ENCODE data around the gene SULF2.

Gene SULF2

DNA sequence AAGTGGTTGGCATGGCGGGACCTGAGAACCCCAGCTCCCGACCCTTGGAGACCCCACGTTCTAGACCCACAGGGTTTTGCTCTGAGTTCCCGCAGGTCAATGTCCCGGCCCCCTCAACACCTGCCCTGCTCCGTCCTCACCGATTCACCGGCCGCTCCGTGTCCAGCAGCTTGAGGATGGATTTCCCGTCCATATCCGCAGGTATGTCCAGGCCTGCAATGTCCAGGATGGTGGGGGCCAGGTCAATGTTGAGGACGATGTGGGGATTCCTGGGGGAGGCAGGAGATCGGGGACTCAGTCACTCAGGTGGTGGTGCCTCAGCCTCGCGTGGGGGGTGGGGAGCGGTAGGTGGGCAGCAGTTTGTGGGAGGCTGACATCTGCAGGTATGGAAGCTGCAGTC, 106.7 kb downstream of the SULF2 start:
- ATAC-seq (no peak), DNase-seq (no peak)
- H3K36me3 Mint-ChIP-seq (ENCODE audit: low read depth), result no peaks in the 10 kb centered on the region
- no peaks in the 10 kb centered on the region for H3K9me3 Mint-ChIP-seq
- H3K27ac Mint-ChIP-seq, result no peak overlapping the region
- no peaks in the 10 kb centered on the region for H3K27me3 Mint-ChIP-seq
- H3K4me1 Mint-ChIP-seq, result no peaks in the 10 kb centered on the region
- no peak overlapping the region for H3K4me3 Mint-ChIP-seq

DNA sequence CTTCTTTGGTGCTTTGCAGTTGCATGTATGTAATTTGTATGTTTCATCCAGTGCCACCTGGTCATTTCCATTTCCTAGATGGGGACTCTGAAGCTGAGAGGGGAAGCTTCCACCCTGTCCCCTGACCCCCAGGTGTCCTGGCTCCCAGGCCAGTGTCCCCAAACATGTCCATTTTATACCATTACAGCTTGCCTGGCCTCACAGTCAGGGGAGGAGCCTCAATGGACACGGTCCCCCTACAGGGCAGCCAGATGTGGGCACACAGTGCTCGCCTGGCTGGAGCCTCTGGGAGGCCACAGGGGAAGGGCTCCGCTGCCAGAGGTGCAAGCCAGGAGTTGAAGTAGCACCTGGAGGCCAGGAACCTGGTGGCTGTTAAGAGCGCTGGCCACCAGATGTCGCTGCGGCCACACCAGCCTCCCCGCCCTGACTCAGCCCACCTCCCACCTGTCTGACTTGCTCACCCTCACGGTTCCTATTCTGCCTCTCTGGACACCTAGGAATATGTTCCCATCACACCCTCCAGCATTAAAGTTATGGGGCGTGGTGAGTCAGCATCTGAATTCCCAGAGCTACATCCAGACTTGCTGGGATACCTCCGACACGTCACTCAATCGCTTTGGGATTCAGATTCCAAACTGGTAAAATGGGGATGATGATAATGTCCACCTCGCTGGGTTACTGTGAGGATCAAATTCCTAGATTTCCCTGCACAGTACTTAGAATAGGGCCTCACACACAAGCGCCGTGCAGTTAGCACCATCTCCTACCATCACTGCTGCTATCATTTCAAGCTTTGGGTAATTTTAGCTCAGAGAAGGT, 107.4 kb downstream of the SULF2 start:
- no peaks in the 10 kb centered on the region for H3K36me3 Mint-ChIP-seq (ENCODE audit: low read depth)
- no peaks in the 10 kb centered on the region for H3K9me3 Mint-ChIP-seq
- no peaks in the 10 kb centered on the region for H3K4me1 Mint-ChIP-seq
- DNase-seq (peak; percentile 69), ATAC-seq (peak; percentile 69)
- H3K4me3 Mint-ChIP-seq, result no peak overlapping the region
- no peak overlapping the region for H3K27ac Mint-ChIP-seq
- H3K27me3 Mint-ChIP-seq, result no peaks in the 10 kb centered on the region

- no peaks in the 10 kb centered on the region for H3K4me1 Mint-ChIP-seq
- no peaks in the 10 kb centered on the region for H3K9me3 Mint-ChIP-seq
- H3K27me3 Mint-ChIP-seq, result no peaks in the 10 kb centered on the region
- no peak for DNase-seq
- H3K36me3 Mint-ChIP-seq (ENCODE audit: low read depth), result no peaks in the 10 kb centered on the region
- no peak overlapping the region for H3K4me3 Mint-ChIP-seq
- ATAC-seq, result no peak
- H3K27ac Mint-ChIP-seq, result no peak overlapping the region
These were observed 108.2 kb downstream of the SULF2 start for GRCh38 chr20:47676912-47677634.

- Mint-ChIP-seq H3K9me3 (no peaks in the 10 kb centered on the region), H3K36me3 (ENCODE audit: low read depth) (no peaks in the 10 kb centered on the region), H3K4me3 (no peak overlapping the region), H3K27ac (no peak overlapping the region), H3K27me3 (no peaks in the 10 kb centered on the region), H3K4me1 (no peaks in the 10 kb centered on the region)
- DNase-seq (no peak), ATAC-seq (no peak)
These were observed 109.0 kb downstream of the SULF2 start for GRCh38 chr20:47676219-47676721.

DNA sequence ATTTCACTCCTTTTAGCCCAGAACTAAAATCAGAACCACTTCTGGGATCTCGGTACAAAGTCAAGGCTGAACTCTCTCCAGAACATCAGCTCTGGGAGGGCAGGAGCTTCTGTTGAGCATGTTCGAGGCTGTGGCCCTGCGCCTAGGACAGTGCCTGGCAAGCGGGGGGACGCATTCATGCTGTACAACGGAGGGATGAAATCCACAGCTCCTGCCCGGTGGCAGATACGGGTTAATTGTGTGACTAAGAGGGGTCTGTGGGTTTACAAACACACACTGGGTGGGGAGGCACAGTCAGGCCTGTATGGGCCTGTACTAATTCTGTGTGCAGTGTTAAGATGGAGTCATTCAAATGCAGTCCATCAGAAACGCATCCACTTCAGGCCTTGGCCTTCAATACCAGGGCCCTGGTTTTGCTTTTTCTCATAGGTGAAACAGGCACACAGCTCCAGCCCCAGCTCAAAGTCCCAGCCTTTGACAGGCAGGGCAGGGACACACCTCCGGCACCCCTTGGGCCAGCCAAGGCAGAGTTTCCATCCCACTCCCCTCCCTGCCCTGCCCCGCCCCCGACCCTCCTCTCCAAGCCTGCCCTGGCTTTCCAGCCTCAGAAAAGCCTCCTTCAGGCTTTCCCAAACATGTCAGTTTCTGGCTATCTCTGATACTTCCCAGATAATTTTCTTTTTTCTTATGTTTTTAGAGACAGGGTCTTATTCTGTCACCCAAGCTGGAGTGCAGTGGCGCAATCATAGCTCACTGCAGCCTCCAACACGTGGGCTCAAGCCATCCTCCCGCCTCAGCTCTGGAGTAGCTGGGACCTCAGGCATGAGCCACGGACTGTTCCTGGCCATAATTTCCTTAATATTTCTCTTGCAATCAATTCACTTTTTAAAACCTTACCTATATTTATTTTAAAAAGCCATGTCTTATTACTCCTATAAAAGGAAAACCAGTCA, 109.8 kb downstream of the SULF2 start:
- Mint-ChIP-seq H3K4me1 (no peaks in the 10 kb centered on the region), H3K4me3 (no peak overlapping the region)

DNA sequence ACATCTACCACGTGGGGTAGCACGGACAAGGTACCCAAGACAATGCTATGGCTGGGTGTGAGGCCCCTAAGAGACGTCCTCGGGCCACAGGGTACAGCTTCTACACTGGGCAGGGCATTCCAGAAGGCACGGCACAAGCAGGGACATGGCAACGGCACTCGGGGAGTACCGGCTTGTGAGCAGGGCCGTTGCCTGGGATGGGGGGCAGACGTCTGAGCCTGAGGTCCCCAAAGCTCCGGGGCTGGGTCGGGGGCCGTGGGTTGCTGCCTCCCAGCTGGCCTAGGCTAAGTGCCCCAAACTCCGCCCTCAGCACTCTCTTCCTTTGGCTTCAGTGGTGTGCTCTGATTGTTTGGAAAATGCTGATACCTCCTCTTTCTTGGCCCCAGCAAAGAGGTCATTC, 110.6 kb downstream of the SULF2 start:
- no peaks in the 10 kb centered on the region for H3K36me3 Mint-ChIP-seq (ENCODE audit: low read depth)
- DNase-seq, result no peak
- H3K9me3 Mint-ChIP-seq, result no peaks in the 10 kb centered on the region
- H3K27me3 Mint-ChIP-seq, result no peaks in the 10 kb centered on the region
- H3K27ac Mint-ChIP-seq, result no peak overlapping the region
- H3K4me3 Mint-ChIP-seq, result no peak overlapping the region
- no peaks in the 10 kb centered on the region for H3K4me1 Mint-ChIP-seq
- no peak for ATAC-seq

More for the DNA sequence above, 109.8 kb downstream of the SULF2 start:
- ATAC-seq (no peak), DNase-seq (no peak)
- H3K9me3 Mint-ChIP-seq, result no peaks in the 10 kb centered on the region
- no peaks in the 10 kb centered on the region for H3K36me3 Mint-ChIP-seq (ENCODE audit: low read depth)
- H3K27me3 Mint-ChIP-seq, result no peaks in the 10 kb centered on the region
- no peak overlapping the region for H3K27ac Mint-ChIP-seq

- no peaks in the 10 kb centered on the region for H3K27me3 Mint-ChIP-seq
- no peak overlapping the region for H3K27ac Mint-ChIP-seq
- no peaks in the 10 kb centered on the region for H3K36me3 Mint-ChIP-seq (ENCODE audit: low read depth)
- DNase-seq, result no peak
- H3K9me3 Mint-ChIP-seq, result no peaks in the 10 kb centered on the region
- H3K4me3 Mint-ChIP-seq, result no peak overlapping the region
- no peak for ATAC-seq
- H3K4me1 Mint-ChIP-seq, result no peaks in the 10 kb centered on the region
These were observed 111.1 kb downstream of the SULF2 start for GRCh38 chr20:47674145-47674544.

DNA sequence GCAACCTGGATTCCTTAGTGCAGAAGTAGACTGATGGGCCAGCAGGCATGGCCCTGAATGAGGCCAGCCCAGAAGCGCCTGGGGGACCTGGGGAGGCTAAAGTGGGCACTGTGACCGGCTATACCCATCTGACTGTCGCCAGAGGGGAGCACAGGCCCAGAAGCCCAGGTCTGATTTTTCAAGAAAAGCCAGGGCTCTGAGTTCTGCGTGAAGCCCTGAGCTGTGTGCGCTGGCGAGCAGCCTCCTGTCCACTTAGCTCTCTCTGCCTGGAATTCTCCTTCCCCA, 111.7 kb downstream of the SULF2 start:
- DNase-seq (no peak), ATAC-seq (no peak)
- no peak overlapping the region for H3K27ac Mint-ChIP-seq
- no peaks in the 10 kb centered on the region for H3K4me1 Mint-ChIP-seq
- no peaks in the 10 kb centered on the region for H3K36me3 Mint-ChIP-seq (ENCODE audit: low read depth)
- H3K4me3 Mint-ChIP-seq, result no peak overlapping the region
- no peaks in the 10 kb centered on the region for H3K9me3 Mint-ChIP-seq
- H3K27me3 Mint-ChIP-seq, result no peaks in the 10 kb centered on the region

- no peak overlapping the region for H3K27ac Mint-ChIP-seq
These were observed 112.2 kb downstream of the SULF2 start for GRCh38 chr20:47672886-47673670.

DNA sequence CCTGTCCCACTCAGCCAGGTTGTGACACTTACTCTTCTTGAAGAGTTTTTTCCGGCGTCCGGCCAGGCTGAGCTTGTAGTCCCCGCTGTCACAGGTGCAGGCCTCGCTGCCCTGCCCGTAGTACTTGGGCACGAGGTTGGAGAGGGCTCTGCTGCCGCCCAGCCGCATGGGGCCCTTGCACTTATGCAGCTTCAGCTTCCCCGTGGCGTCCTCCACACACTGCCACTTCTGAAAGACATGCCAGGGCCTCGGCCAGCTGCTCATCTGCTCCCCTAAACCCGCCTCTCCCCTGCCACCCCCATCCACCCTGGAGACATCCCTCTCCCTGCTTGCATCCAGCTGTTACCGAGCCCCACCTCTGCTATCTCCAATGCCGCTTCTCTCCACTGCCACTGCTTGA, 113.1 kb downstream of the SULF2 start:
- Mint-ChIP-seq H3K27me3 (no peaks in the 10 kb centered on the region), H3K4me1 (no peaks in the 10 kb centered on the region), H3K36me3 (ENCODE audit: low read depth) (no peaks in the 10 kb centered on the region), H3K4me3 (no peak overlapping the region), H3K9me3 (no peaks in the 10 kb centered on the region), H3K27ac (no peak overlapping the region)
- DNase-seq (no peak), ATAC-seq (no peak)

More at GRCh38 chr20:47672886-47673670, 112.2 kb downstream of the SULF2 start:
- H3K9me3 Mint-ChIP-seq, result no peaks in the 10 kb centered on the region
- H3K36me3 Mint-ChIP-seq (ENCODE audit: low read depth), result no peaks in the 10 kb centered on the region
- no peaks in the 10 kb centered on the region for H3K4me1 Mint-ChIP-seq
- H3K4me3 Mint-ChIP-seq, result no peak overlapping the region
- DNase-seq (no peak), ATAC-seq (no peak)
- no peaks in the 10 kb centered on the region for H3K27me3 Mint-ChIP-seq

DNA sequence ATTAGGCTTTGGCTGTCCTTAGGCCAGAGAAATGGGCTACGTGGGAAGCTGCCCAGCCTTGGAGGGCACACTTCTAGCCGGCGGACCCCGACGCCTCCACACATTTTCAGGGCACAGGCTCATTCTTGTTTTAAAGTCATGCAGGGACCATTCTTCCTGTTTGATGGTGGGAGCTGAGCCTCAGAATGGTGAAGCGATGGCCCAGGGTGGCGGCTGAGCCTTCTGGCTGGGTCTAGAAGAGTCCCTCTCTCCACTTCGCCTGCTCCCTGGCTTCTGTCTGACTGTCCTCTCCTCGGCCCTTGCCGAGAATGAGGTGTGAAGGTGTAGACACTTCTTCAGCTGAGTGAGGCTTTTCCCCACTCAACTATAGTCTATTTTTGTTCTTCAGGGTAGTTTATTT, 114.4 kb downstream of the SULF2 start:
- no peaks in the 10 kb centered on the region for H3K9me3 Mint-ChIP-seq
- H3K27ac Mint-ChIP-seq, result no peak overlapping the region
- no peak for ATAC-seq
- H3K4me3 Mint-ChIP-seq, result no peak overlapping the region
- H3K4me1 Mint-ChIP-seq, result no peaks in the 10 kb centered on the region
- DNase-seq, result no peak
- H3K36me3 Mint-ChIP-seq (ENCODE audit: low read depth), result no peaks in the 10 kb centered on the region
- H3K27me3 Mint-ChIP-seq, result no peaks in the 10 kb centered on the region

DNA sequence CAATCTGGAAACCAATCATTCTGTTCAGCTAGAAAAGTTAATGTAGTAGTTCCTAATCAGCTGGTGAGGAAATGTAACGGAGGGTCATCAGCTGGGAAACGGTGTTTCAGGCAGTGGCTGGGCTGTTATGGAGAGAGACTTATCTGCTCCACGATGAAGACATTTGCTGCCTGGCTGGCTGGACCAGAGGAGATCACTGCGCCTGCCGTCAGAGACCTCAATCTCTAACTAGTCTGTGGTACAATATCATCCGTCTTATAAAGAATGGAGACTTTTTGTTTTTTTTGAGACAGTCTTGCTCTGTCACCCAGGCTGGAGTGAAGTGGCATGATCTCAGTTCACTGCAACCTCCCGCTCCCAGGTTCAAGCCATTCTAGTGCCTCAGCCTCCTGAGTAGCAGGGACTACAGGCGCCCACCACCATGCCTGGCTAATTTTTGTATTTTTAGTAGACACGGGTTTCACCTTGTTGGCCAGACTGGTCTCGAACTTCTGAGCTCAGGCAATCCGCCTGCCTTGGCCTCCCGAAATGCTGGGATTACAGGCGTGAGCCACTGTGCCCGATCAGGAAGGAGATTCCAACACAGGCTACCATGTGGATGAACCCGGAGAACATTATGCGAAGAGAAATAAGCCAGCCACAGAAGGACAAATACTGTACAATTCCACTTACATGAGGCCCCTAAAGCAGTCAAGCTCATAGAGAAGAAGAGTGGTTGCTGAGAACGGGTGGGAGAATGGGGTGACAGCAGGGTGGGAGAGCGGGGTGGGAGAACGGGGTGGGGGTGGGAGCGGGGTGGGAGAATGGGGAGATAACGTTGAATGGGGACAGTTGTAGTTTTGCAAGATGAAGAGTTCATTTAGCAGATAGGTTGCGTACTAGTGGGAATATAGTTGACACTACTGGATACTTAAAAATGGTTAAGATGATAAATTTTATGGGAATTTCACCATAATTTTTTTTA, 115.1 kb downstream of the SULF2 start:
- ATAC-seq (no peak), DNase-seq (no peak)
- no peak overlapping the region for H3K4me3 Mint-ChIP-seq
- H3K36me3 Mint-ChIP-seq (ENCODE audit: low read depth), result no peaks in the 10 kb centered on the region
- no peaks in the 10 kb centered on the region for H3K9me3 Mint-ChIP-seq
- H3K4me1 Mint-ChIP-seq, result no peaks in the 10 kb centered on the region
- no peaks in the 10 kb centered on the region for H3K27me3 Mint-ChIP-seq
- H3K27ac Mint-ChIP-seq, result no peak overlapping the region

DNA sequence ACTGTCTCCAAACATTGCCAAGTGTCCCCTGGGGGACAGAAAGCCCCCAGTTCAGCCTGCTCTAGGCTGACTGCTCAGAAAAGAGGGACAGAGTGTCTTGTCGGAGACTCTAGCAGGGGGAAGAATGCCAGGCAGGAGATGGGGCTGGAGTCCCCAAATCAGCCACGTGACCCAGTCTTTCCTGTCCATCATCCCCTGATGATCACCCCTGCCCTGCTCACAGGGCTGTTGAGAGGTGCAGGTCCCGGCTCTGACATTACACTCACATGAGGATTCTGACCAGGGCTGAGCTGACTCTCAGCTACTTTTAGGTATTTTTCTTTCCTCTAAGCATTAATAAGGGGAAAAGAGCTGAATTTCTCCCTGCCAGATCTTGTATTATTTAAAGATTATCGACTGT, 115.8 kb downstream of the SULF2 start:
- DNase-seq, result no peak
- no peak overlapping the region for H3K4me3 Mint-ChIP-seq
- no peak for ATAC-seq
- H3K9me3 Mint-ChIP-seq, result no peaks in the 10 kb centered on the region
- H3K27ac Mint-ChIP-seq, result no peak overlapping the region
- H3K36me3 Mint-ChIP-seq (ENCODE audit: low read depth), result no peaks in the 10 kb centered on the region
- H3K4me1 Mint-ChIP-seq, result no peaks in the 10 kb centered on the region
- no peaks in the 10 kb centered on the region for H3K27me3 Mint-ChIP-seq
